ENCODE data around the gene BPIFB2. TPM values are rescaled to one million over a fixed set of nuclear protein-coding genes. Genes with fewer than 3 reads are reported as not detected.

BPIFB2 gene
- polyA plus RNA-seq, 1 donor from 2014 or later: not detected

DNA sequence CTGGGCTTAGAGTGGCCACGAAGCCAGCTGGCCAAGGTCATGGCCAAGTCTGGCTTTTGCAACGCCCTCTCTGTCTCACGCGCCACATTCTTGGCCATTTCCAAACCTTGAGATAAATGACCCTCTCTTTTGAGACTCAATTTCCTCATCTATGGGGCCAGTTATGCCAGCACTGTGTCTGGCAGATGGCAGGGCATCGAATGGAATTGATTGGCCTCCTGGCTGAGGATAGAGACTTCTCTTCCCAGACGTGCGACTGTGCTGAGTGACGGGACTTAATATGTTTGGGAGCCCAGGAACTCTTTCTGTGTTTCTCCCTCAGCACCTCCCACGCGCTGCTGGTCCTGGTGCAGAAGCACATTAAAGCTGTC is 7.6 kb downstream of the BPIFB2 start:
- Histone ChIP-seq H3K9ac (ENCODE audit: low read length) (no peak overlapping the region), H3F3A (ENCODE audit: insufficient read depth, low read length, poor library complexity, severe bottlenecking) (no peaks in the 10 kb centered on the region), H3K36me3 (ENCODE audit: insufficient read depth, low read length) (no peaks in the 10 kb centered on the region), H2AFZ (ENCODE audit: low read depth, low read length) (no peak overlapping the region), H3K27ac (ENCODE audit: low read length) (no peak overlapping the region), H3K4me2 (ENCODE audit: low read length) (no peak overlapping the region), H3K79me2 (replicated peaks; ENCODE audit: insufficient read depth, low read length) (no peaks in the 10 kb centered on the region), H3K9me2 (ENCODE audit: insufficient read depth, low read length) (no peaks in the 10 kb centered on the region), H4K20me1 (ENCODE audit: insufficient read depth) (no peaks in the 10 kb centered on the region), H3K4me3 (ENCODE audit: low read length) (no peak overlapping the region), H3K27me3 (ENCODE audit: insufficient read depth, low read depth, low read length) (no peaks in the 10 kb centered on the region), H3K9me3 (ENCODE audit: low read length) (no peaks in the 10 kb centered on the region)
- TF ChIP-seq EZH2 (IDR thresholded peaks at IDR 0.05; ENCODE audit: borderline replicate concordance, insufficient read depth, low read length, poor library complexity, severe bottlenecking) (no peak), EP300 (conservative IDR thresholded peaks at IDR 0.05; ENCODE audit: poor library complexity, severe bottlenecking) (no peak), TAF1 (IDR thresholded peaks at IDR 0.05; ENCODE audit: low read depth) (no peak), POLR2AphosphoS5 (IDR thresholded peaks at IDR 0.05) (no peak), MXI1 (conservative IDR thresholded peaks at IDR 0.05; ENCODE audit: poor library complexity, severe bottlenecking) (no peak), SMC3 (conservative IDR thresholded peaks at IDR 0.05; ENCODE audit: poor library complexity) (no peak), RAD21 (conservative IDR thresholded peaks at IDR 0.05) (no peak)
- TF ChIP-seq, protein P1, sequence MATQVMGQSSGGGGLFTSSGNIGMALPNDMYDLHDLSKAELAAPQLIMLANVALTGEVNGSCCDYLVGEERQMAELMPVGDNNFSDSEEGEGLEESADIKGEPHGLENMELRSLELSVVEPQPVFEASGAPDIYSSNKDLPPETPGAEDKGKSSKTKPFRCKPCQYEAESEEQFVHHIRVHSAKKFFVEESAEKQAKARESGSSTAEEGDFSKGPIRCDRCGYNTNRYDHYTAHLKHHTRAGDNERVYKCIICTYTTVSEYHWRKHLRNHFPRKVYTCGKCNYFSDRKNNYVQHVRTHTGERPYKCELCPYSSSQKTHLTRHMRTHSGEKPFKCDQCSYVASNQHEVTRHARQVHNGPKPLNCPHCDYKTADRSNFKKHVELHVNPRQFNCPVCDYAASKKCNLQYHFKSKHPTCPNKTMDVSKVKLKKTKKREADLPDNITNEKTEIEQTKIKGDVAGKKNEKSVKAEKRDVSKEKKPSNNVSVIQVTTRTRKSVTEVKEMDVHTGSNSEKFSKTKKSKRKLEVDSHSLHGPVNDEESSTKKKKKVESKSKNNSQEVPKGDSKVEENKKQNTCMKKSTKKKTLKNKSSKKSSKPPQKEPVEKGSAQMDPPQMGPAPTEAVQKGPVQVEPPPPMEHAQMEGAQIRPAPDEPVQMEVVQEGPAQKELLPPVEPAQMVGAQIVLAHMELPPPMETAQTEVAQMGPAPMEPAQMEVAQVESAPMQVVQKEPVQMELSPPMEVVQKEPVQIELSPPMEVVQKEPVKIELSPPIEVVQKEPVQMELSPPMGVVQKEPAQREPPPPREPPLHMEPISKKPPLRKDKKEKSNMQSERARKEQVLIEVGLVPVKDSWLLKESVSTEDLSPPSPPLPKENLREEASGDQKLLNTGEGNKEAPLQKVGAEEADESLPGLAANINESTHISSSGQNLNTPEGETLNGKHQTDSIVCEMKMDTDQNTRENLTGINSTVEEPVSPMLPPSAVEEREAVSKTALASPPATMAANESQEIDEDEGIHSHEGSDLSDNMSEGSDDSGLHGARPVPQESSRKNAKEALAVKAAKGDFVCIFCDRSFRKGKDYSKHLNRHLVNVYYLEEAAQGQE (IDR thresholded peaks at IDR 0.05; ENCODE audit: borderline replicate concordance): no peak
- TF ChIP-seq, protein P2, sequence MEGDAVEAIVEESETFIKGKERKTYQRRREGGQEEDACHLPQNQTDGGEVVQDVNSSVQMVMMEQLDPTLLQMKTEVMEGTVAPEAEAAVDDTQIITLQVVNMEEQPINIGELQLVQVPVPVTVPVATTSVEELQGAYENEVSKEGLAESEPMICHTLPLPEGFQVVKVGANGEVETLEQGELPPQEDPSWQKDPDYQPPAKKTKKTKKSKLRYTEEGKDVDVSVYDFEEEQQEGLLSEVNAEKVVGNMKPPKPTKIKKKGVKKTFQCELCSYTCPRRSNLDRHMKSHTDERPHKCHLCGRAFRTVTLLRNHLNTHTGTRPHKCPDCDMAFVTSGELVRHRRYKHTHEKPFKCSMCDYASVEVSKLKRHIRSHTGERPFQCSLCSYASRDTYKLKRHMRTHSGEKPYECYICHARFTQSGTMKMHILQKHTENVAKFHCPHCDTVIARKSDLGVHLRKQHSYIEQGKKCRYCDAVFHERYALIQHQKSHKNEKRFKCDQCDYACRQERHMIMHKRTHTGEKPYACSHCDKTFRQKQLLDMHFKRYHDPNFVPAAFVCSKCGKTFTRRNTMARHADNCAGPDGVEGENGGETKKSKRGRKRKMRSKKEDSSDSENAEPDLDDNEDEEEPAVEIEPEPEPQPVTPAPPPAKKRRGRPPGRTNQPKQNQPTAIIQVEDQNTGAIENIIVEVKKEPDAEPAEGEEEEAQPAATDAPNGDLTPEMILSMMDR (IDR thresholded peaks at IDR 0.05; ENCODE audit: poor library complexity, severe bottlenecking): no peak

DNA sequence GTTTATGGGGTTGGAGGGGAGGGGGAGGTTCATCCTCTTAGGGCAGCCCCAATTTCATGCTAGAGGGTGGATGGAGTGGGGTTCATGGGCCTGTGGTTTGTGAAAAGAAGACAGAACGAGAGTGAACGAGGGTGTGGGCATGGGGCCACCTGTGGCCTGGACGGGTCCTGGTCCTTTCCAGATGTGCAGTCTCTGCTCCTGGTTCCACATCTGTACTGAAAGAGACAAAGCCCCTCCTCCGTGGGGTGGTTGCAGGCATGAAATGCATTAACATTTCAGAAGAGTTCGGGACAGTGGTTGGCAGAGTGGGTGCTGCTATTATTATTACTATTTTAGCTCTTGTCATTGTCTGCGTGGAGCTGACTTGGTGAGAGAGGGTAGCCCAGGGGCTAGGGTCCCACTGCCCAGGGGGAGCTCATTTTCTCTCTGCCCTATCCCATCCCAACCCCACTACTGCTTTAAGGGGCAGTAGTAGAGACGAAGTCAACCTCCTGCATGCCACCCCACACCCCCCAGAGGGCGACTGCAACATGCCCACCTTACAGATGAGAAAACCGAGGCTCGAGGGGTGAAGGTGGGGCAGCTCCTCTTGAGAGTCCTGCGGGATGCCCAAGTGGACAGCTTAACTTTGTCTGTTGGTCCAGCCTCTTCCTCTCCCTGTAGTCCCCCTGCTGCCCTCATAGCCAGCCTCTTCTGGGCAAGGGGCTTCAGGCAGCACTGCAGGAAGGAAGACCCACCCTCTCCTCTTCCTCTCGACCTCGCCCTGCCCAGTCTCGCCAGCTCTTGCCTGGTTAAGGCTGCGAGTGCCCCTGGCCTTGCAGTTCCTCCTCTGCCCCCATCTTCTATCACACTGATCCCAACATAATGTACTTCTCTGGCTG is 8.4 kb downstream of the BPIFB2 start:
- Histone ChIP-seq H2AFZ (ENCODE audit: low read depth, low read length) (no peak overlapping the region), H3F3A (ENCODE audit: insufficient read depth, low read length, poor library complexity, severe bottlenecking) (no peaks in the 10 kb centered on the region), H3K36me3 (ENCODE audit: insufficient read depth, low read length) (no peaks in the 10 kb centered on the region), H4K20me1 (ENCODE audit: insufficient read depth) (no peaks in the 10 kb centered on the region), H3K9me2 (ENCODE audit: insufficient read depth, low read length) (no peaks in the 10 kb centered on the region), H3K27me3 (ENCODE audit: insufficient read depth, low read depth, low read length) (no peaks in the 10 kb centered on the region), H3K9me3 (ENCODE audit: low read length) (no peaks in the 10 kb centered on the region), H3K4me2 (ENCODE audit: low read length) (no peak overlapping the region), H3K4me3 (ENCODE audit: low read length) (no peak overlapping the region), H3K9ac (ENCODE audit: low read length) (no peak overlapping the region), H3K27ac (ENCODE audit: low read length) (no peak overlapping the region), H3K79me2 (replicated peaks; ENCODE audit: insufficient read depth, low read length) (no peaks in the 10 kb centered on the region)
- TF ChIP-seq POLR2AphosphoS5 (IDR thresholded peaks at IDR 0.05) (no peak), RAD21 (conservative IDR thresholded peaks at IDR 0.05) (no peak), MXI1 (conservative IDR thresholded peaks at IDR 0.05; ENCODE audit: poor library complexity, severe bottlenecking) (no peak), EZH2 (IDR thresholded peaks at IDR 0.05; ENCODE audit: borderline replicate concordance, insufficient read depth, low read length, poor library complexity, severe bottlenecking) (no peak), SMC3 (conservative IDR thresholded peaks at IDR 0.05; ENCODE audit: poor library complexity) (no peak), EP300 (conservative IDR thresholded peaks at IDR 0.05; ENCODE audit: poor library complexity, severe bottlenecking) (no peak), TAF1 (IDR thresholded peaks at IDR 0.05; ENCODE audit: low read depth) (no peak)
- TF ChIP-seq, protein P1 (IDR thresholded peaks at IDR 0.05; ENCODE audit: borderline replicate concordance): no peak
- TF ChIP-seq, protein P2 (IDR thresholded peaks at IDR 0.05; ENCODE audit: poor library complexity, severe bottlenecking): no peak

Measured in neural cell (in vitro differentiated cells).